GM10847 (cell line): Measurements from ENCODE around the gene DMGDH.

ENCODE experiments used
- POLR2A ChIP-seq: IDR thresholded peaks from 2 replicates; pipeline ENCODE4 v1.6.1; 2011; ENCODE audit not compliant: insufficient read length; ENCODE audit errors: extremely low read depth

Gene DMGDH

DNA sequence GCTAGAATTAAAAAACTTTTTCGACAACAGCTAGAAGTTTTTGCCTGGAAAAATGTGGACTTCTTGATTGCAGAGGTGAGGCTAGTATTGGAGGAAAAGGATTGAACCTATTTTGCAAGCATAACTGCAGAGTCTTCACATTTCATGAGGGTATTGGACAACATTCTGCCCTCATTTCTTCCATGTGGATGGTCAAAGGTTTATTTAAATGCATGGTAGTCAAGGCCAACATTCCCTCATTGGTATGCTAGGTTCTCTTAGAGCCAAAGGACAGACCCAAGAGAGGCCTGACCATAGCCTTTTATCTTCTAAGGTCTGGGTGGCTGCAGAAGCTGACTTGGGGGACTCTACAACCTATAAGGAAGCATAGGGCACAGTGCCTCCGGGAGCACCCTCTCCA is 11.3 kb upstream of the DMGDH start:
- TF ChIP-seq POLR2A: no peak

DNA sequence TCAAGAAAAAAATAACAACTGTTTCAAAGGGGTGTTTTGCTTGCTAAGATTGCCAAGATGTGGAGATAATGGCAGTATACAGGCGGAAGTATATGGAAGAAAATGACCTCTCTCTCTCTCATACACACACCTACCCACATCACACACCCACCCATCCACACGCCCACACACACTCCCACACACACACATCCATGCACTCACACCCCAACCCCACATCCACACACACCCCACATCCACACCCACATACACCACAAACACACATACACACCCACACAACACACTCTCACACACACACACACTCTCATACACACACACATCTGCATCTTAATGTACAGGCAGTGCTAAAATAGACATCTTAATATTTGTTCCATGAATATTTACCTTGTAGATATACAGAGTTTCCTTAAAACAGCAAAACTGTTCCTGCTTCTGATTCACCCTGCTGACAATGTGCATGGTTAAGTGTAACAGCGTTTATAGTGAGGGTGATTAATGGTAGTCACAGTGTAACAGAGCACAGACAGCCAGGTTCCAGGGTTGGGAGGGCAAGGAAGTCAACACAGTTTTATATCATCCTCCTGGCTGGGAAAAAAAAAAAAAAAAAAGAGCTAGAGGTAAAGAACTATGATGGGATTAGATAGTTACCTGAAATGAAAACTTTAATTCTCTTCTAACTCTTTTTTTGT is 8.3 kb upstream of the DMGDH start:
- no peak for TF ChIP-seq POLR2A

DNA sequence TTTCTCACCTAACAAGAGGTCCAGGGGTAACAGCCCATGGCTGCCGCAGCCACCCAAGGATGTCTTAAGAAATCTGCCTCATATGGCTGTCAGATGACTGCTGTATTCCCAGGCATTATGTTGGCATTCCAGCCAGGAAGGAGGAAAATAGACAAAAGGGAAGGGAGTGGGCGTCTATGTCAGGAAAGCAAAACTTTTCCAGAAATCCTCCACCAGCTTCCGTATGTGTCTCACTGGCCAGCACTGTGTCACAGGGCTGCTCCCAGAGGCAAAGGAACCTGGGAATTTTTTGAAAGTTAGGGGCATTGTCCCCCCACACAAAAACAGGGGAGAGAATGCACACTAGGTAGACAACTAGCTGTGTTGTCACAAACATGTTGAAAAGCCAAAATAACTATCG is 7.3 kb upstream of the DMGDH start:
- no peak for TF ChIP-seq POLR2A

DNA sequence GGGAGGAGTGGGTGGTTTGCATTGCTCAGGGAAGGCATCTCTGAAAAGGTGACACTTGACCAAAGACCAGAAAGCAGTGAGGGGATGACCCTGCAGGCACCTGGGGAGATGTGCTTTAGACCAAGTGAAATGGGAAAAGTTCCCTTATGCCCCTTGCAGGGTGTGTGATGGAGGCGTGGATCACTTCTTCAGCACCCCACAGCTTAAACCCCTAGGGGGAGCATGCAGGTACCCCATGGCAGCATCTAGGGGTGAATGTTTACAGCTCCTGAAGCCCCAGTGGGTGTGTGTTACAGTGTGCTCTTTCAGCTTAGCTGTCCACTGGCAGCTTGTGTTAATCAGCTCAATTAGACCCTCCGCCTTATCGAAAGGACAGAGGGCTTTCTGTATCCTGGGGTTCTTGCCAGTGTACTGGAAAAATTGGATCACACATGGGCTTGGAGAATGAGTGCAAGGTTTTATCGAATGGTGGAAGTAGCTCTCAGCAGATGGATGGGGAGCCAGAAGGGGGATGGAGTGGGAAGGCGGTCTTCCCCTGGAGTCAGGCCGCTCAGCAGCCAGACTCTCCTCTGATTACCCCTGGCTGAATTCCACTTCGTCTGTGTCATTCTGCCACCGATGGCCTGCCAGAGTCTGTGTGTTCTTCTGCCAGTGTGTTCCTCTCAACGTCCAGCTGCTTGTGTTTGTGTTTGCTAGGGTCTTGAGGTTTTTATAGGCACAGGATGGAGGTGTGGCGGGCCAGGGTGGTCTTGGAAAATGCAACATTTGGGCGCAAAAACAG is 6.4 kb upstream of the DMGDH start:
- TF ChIP-seq POLR2A: no peak

DNA sequence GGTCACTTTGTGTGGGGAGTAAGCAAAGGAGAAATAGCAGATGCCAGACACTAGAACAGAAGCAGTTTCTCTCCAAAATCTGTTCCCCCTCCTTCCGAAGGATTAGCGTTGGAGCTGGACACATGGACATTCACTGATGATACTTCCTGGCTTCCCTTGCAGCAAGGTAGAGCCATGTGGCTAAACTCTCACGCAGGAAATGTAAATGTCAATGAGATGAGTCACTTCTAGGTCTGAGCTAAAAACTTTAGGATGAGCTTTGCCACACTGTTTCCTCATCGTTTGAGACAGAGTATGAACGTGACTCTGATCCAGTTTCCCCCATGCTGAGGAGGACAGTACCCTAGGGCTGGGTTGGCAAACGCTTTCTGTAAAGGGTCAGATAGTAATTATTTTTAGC is 5.2 kb upstream of the DMGDH start:
- no peak for TF ChIP-seq POLR2A

DNA sequence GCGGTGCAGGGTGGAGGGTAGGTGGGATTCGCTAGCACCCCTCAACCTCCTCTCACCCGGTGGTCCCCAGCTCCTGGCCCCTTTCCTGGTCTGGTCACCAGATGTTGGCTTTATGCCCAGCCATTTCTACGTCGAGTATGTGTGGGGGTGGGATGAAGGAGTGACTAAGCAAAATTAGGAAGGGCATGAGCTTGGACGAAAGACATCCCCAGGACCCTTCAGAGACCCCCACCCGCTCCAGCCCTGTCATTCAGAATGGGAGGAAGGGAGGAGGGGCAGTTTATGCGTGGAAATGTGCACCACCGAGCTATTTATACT is 835 bp upstream of the DMGDH start:
- no peak for TF ChIP-seq POLR2A

DNA sequence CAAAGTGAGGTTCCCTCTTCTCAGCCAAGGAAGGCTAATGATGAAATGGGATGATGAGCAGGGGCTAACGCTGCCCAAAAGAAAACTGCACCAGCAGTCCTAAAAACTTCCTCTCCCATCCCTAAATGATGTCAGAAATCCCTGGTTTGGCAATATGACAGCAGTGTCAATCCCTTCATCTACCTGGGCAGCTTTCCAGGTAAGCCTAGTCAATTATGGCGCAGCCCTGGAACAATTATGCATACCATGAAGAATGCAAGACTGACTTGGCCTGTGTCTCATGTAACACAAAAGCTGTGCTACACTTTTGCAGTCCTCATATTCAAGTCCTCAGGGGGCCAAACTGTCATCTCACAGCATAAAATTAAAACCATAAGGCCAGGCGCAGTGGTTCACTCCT is 7.0 kb downstream of the DMGDH start:
- no peak for TF ChIP-seq POLR2A

DNA sequence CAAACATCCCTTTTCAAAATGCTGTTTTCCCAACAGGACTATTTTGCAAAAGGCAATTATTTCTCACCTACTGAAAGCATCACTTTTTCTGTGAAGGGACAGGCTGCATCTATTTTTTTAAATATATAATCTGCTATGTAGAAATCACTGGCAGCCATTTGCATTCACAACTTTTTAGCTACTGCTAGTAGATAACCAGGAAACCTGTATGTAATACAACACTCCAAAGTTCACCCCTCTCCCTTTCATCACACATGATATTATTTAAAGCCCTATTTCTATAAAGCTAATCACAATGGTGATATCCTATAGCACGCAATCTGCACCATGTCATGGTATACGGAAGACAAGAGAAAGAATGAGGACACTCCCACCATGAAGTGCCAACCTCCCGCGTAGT is 9.8 kb downstream of the DMGDH start:
- no peak for TF ChIP-seq POLR2A

DNA sequence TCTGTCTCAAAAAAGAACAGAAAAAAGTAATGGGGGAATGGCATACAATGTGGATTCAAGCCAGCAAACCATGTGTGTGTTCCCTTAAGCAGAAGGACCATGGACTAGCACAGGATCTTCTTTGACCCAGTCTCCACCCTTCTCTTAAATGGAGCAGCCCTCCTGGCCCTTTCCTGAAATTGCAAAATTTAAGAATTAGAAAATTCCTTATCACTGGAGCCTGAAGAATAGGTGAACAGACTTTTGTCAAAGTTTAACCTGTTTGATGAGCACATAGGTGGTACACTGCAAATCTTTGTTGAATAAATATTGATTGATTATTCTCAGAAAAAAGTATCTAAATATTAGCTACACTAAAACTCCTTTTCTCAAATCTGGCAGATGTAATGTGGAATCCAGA is 12.6 kb downstream of the DMGDH start:
- TF ChIP-seq POLR2A: no peak

DNA sequence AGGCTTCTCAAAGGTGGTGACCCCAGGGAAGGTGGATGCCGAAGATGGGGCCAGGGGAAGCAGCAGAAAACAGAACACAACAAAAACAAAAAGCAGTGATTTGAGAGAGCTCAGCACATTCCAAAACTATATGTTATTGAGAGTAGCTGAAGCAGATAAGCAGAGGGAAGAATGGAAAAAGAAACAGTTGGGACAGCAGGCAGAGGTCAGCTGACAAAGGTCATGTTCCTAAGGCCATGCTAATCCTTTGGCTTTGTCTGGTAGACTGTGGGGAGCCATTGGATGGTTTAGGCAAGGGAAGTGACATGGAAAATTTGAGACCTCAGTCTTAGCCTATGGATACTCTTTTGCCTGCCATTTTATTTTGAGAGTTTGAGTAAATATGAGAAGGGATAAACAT is 14.5 kb downstream of the DMGDH start:
- TF ChIP-seq POLR2A: no peak

DNA sequence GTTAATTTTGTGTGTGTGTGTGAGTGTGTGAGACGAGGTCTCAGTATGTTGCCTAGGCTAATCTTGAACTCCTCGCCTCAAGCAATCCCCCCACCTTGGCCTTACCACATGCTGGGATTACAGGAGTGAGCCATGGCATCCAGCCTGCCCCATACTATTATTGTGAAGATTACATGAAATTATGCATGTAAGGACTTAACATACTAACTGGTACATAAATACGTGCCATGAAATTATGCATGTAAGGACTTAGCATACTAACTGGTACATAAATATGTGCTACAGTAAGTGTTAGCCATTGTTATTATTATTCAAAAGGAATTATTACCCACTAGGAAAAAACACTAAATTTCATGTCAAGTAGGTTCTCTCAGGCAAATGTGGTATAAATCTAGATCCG is 16.2 kb downstream of the DMGDH start:
- TF ChIP-seq POLR2A: no peak

DNA sequence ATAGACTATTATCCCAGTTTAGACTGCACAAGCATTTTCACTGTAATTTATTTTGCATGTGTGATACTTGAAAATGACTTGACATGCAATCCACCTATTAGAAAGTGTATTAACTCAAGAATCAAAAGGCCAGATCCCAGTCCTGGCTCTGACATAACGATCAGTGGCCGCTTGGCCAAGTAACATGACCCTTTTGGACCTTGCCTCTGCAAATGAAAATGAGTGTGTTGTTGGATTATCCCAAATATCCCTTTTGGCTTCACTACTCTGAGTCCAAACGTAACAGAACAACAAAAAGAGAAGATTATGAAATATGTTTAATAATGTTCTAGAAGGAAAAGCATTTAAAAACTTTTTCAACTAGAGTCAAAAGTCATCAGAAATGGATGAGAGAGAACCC is 19.0 kb downstream of the DMGDH start:
- TF ChIP-seq POLR2A: no peak

DNA sequence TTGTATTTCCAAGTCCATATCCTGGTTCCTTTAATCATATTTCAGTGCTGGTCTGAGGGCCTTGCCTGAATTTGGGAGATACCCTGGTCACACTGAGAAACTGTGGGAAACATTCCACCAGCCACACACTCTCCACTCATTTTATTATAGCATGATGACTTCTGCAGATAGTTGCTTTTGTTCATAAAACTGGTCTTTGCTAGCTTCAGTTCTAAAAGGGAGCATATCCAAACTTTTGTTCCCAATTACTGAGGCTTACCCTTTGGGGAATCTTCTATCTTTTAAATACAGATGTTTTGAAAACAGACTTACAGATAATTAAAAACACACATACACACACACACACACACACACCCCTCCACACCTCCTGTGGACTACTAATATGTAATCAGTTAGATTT is 21.0 kb downstream of the DMGDH start:
- TF ChIP-seq POLR2A: no peak

DNA sequence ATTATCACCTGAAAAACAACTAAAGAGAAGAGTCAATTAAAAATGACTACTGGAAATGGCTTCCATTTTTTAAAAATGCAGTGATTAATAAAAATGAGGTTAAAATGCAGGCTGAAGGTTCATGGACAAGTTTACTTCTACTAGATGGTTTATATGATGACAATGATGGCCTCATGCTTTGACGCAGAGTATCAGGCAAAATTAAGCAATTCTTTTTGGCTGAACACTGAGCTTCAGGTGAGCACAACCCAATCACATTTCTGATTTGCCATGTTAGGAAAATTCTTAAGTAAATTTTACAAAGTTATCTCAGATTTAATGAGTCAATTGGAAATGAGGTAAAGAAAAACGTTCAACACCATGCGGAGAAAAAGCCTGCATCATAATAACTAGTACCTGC is 22.3 kb downstream of the DMGDH start:
- TF ChIP-seq POLR2A: no peak

DNA sequence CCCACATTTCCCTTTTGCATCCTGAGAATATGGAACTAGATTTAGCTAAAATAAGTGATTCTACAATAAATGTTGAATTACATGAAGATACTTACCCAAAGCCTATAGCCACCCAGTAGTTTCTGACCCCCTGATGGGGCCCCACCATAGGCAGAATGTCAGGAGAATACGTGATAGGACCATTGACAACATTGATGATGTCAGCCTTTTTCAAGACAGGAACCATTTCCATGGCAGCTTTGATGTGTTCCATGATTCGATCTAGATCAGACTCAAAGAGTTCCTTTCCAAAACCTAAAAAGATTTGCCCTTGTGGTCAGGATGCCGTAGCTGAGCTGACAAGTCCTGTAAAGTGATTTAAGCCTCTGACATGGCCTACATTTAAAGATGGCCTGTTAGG is 27.3 kb downstream of the DMGDH start:
- TF ChIP-seq POLR2A: no peak

DNA sequence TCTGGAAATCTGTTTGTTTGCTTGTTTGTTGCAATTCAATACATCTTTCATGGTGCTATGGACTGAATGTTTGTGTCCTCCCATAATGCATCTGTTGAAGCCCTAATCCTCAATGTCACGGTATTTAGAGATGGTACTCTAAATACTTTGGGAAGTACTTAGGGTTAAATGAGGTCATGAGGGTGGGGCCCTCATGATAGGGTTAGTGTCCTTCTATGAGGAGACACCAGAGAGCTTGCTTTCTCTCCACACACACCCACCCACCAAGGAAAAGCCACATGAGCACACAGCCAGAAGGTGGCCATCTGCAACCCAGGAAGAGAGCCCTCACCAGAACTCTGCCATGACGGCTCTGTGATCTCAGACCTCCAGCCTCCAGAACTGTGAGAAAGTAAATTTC is 32.7 kb downstream of the DMGDH start:
- TF ChIP-seq POLR2A: no peak

DNA sequence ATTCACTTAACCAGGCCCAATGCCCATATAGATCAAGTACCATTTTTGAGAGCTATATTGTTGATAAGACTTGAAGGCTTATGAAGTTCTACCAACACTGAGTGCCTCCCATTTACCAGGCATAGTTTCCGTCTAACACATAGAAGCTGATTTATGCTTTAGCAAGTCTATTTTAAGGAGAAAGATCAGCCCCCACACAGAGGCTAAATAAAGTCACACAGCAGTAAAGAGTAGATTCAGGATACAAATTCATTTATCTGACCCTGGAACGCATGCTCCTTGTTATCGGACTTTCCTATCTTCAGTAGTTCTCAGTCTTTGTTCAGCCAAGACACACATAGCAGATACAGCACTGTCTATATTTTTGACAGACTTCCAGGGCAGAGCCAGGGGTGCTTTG is 34.2 kb downstream of the DMGDH start:
- no peak for TF ChIP-seq POLR2A
